Measurements from ENCODE around the gene LONP1.

DNA sequence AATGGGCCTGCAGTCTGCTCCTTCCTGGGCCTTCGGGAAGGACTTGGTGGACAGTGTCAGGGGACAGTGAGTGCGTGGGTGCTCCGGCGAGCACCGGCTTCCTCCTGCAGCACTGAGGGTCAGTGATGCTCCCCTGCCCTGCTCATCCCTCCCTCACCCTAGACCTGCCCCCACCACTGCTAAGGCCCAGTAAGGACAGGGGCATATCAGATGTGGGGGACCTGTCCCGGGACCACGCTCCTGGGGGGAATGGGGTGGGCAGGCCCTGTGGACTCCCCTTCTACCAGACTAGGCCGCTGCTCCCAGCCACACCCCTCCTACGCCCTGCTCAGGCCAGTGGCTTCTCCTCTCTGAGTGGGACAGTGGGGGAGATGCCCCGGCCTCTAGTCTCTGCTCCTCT is 42.8 kb downstream of the LONP1 start:
- TF ChIP-seq, protein P1, sequence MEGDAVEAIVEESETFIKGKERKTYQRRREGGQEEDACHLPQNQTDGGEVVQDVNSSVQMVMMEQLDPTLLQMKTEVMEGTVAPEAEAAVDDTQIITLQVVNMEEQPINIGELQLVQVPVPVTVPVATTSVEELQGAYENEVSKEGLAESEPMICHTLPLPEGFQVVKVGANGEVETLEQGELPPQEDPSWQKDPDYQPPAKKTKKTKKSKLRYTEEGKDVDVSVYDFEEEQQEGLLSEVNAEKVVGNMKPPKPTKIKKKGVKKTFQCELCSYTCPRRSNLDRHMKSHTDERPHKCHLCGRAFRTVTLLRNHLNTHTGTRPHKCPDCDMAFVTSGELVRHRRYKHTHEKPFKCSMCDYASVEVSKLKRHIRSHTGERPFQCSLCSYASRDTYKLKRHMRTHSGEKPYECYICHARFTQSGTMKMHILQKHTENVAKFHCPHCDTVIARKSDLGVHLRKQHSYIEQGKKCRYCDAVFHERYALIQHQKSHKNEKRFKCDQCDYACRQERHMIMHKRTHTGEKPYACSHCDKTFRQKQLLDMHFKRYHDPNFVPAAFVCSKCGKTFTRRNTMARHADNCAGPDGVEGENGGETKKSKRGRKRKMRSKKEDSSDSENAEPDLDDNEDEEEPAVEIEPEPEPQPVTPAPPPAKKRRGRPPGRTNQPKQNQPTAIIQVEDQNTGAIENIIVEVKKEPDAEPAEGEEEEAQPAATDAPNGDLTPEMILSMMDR (IDR thresholded peaks at IDR 0.05): no peak
- no peak for TF ChIP-seq POLR2A (IDR thresholded peaks at IDR 0.05)
- no peak for TF ChIP-seq EP300 (IDR thresholded peaks at IDR 0.05)
